ENCODE results near the gene PARVG. TPM values are rescaled to one million over a fixed set of nuclear protein-coding genes. Genes with fewer than 3 reads are reported as not detected.

The PARVG gene
- total RNA-seq, 1 experiment from 2014 or later, result not detected

DNA sequence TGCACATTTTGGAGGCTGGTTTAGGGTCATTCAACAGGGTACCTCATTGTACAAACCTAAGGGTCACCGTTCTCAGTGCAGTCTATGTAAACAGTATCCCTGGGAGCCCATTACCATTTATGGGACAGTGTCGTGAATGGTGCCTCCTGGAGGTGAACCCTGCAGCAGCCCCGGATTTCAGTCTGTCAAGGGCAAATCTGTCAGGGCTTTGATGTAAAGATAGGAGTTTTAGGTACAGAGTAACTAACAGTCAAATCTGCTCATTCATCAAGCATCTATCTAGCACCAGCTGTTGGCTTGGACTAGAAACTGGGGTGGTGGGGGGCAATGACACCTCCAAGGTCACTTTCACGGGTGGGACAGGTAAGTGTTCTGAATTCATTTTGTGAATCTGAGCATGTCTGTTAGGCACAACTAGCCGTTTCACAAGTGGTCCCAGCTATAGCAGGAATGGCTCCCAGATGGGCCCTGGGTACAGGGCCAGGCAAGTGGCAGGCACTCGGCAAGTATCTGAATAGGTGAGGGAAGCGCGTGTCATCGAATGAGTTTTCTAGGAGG, 63.6 kb downstream of the PARVG start:
- no peak for DNase-seq (ENCODE audit: low spot score)

DNA sequence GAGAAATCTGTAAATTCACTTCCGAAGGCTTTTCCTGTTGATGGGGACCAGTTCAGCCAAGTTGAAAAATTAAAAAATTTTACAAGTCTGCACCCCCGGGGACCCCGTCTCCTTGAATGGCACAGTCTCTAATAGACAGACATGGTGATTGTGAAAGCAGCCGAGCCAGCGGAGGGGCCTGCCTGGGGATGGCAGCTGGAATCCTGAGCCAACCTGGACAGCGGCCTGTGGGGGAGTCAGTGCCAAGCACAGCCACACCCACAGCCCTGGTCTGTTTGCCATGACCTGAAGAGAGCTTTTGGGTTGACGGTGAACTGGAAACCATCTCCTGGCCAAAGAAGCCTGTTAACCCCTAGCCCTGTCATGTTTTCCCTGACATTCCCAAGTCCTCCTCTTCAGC, 64.7 kb downstream of the PARVG start:
- no peak for DNase-seq (ENCODE audit: low spot score)

DNA sequence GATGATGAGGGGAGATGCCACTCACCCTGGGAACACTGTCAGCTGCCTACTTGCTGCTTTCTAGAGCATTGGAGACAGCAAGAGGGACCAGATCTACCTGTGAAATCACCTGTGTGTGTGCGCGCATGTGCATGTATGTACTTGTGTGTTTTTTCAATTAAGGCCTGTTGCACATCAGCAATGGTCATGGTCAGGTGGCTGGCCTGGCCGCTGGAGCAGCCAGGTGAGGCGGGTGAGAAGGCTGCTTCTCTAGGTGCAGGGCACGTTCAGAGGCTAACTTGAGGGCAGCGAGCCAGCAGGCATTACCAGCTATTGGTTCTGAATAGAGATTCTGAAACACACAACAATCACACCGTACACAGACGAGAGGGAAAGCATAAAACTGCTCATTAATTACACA, 65.1 kb downstream of the PARVG start:
- DNase-seq (ENCODE audit: low spot score), result no peak

DNA sequence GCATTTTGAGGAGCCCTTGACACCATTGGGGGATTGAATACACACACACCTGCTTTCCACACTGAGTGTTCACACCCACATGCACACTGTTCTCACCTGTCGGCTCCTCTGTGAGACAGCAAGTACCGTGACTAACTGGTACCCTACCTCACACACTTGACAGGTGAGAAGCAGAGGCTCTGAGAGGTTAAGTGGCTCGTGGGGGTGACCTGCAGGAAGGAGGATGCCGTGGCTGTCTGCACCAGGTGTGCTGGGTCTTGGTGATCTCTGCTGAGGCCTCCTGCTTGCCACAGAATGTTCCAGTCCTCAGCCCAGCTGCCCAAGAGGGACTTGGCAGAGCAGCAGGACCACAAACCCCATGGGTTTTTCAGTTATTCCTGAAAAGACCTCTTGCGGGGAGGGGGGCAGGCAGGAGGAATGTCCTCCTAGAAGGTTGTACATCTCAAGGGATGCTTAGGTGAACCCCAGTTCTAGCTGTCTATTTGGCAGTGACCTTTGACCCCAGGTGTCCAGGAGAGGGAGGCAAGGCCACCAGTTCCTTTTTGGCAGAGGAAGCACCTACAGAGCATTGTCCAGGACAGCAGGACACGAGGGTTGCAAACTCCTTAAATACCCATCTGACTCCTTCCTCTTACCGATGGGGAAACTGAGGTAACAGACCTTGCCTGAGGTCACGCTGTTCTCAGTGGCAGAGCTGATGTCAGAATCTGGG, 66.0 kb downstream of the PARVG start:
- no peak for DNase-seq (ENCODE audit: low spot score)

DNA sequence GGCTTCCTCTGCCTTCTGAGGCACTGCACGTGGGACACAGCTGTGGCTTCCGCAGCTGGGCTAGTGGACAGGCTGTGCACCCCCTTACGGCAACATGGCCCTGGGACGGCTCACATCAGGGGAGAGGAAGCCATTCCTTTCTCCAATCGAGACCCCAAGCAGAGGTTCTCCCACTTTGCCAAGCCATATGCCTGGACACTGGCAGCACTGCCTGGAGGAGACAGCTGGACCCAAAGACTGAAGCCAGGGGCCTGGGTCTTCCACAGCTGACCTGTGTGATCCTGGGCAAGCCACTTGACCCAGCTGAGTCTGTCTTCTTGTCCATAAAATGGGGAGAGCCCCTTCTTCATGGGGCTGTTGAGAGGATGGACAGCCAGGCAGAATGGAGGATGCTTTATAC, 66.6 kb downstream of the PARVG start:
- DNase-seq (ENCODE audit: low spot score), result no peak

DNA sequence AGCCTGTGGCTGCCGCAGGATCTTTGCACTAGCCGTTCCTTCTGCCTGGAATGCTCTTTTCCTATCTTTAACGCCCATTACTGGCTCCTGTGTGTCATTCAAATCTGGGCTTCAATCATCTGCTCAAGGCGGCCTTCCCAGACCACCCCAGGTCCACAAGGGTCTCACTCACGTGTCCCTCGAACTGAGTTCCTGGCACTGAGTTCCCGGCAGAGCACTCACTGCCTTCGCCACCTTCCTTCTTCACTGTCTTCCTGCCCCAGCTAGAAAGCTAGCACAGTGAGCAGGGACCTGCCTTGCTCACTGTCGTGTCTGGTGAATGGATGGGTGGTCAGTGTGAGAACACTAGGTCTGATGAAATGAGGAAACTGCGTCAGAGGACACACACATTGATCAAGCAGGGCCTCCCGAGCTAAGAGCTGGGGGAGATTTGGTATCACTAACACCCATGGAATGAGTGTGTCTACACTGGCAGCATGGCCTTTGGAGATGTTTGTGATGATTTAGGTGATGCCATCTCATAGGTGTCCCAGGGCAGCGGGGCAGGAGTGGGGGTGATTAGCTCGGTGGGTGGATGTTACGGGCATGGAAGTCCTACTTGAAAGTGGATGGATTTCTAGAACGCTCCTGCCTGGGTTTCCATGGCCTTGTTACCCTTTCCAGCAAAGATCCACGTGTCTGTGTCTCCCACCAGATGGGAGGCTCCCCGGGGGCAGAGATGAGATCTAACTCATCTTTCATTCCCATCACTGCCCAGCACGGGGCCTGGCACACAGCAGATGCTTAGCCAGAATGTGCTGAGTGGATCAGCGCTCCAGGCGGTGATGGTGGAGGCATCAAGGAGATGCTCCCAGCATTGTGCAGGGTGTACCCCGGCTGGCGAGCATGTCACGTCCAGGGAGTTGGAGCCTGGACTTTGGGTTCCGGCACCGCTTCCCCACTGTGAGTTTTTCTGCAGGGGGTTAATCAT, 67.5 kb downstream of the PARVG start:
- no peak for DNase-seq (ENCODE audit: low spot score)

DNA sequence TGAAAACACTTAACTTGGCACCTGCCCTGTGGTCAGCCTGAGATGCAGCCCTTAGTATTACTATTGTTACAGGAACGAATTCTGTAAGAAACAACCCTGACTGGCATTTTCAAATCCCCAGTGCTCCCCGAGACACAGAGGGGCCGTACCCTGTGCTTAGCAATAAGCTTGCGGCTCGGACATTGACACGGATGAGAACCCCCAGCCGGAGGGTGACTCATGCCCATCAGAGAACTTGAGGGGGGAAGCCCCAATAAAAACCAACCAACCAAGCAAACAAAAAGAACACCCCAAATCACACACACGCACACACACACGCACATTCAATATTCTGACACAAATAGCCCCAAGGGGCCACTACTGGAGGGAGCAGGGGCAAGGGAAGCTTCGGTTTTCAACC, 68.2 kb downstream of the PARVG start:
- DNase-seq (ENCODE audit: low spot score), result no peak

DNA sequence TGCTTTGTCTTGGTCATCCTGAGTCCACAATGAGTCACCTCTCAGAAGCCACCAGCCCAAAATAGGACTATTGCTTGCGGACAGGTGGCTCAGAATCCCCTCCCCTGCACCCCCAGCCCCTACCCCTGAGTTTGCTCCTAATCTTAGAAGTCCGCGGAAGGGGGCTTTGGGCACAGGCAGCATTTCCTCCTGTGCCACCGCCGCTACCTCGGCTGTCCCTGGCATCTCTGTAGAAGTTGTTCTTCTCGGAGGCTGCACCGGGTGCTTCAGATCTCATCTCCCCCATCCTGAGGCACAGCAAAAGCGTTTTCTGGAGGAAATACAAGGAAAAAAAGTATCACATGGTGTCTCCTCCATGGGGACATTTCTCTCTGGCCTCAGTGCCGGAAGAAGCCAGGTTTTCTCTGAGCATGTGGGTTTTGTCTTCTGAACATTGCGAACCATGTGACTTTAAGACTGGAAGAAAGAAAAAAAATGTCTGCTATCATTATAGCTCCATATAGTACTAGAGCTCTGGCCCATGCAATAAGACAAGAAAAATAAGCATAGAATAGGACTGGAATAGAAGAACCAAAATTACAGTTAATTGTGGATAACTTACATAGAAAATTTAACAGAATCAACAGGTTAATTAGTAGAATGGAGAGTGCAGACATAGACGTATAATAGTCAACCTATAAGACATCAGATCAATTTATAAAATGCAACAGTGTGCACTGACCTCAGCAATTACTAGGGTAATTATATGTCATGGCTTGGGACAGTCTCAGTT, 68.8 kb downstream of the PARVG start:
- DNase-seq (ENCODE audit: low spot score), result no peak

DNA sequence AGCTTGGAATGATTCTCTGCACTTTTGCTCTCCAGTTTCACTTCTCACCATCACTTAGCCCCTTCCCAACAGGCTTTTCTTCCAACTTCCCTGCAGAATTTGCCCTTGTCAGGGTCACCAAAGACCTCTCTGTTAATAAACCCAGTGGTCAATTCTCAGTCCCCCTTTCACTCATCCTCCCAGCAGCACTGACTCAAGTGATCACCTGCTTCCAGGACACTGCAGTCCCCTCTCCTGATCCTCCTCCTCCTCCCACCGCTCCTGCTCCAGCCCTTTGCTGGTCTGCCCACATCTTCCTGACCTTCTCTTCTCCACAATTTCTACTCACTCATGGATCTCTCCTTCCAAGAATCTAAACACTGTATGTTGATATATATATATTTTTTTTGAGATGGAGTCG, 74.1 kb downstream of the PARVG start:
- no peak for DNase-seq (ENCODE audit: low spot score)

DNA sequence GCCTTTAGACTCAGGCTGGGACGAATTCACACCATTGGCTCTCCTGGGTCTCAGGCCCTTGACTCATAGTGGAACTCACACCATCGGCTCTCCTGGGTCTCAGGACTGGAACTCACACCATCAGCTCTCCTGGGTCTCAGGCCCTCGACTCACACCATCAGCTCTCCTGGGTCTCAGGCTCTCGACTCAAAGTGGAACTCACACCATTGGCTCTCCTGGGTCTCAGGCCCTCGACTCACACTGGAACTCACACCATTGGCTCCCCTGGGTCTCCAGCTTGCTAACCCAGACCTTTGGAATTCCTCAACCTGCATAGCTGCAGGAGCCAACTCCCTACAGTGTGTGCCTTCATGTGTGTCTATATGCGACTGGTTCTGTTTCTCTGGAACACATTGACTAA, 75.4 kb downstream of the PARVG start:
- no peak for DNase-seq (ENCODE audit: low spot score)

DNA sequence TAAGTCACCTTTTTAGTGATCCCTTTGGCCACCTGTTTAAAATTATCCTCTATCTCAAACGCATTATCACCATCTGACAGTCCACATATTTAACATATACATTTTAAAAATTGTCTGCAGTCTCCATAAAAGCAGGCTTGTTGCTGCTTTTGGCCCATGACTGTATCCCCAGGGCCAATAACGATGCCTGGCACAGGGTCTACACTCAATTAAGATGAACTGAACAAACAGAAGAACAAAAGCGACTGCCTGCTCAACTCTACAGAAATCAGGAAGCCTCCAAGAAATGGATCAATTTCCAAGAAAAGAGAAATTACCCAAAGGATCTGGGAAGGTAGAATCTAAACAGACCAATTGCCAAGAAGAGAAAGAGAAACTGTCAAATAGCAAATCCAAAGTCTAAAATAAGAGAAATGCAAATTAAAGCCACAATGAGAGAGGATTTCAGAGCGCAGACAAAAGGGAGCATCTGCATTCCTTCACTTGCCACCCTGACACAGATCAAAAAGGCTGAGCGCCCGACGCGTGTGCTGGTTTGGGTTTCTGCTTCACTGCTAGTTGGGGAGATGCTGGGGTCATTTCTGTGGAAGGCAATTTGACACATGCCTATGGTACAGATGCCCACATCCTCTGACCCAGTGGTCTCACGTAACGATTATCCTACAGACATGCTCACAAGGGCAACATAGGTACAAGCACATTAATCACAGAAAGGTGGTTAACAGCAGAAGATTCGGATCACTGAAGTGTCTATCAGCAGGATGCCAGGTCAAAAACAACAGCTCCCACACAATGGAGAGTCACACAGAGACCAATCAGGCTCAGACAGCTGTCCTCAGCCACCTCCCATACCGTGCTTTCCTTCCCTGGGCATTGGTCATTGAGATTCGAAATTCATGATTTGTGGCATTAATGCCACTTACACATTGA, 76.1 kb downstream of the PARVG start:
- no peak for DNase-seq (ENCODE audit: low spot score)

Other genes with a start within 250 kb of the PARVG start
- 31.2 and 31.4 TPM in 2 replicates for gene SAMM50, start 225.5 kb upstream of the PARVG start, total RNA-seq (2014; rRNA removed; shearing (Covaris generic))
- 2.3 and 6.3 TPM in 2 replicates for gene PARVB, start 156.6 kb upstream of the PARVG start, total RNA-seq (2014; rRNA removed; shearing (Covaris generic))
- 2.6 and 3.1 TPM in 2 replicates for gene SHISAL1, start 132.0 kb downstream of the PARVG start, total RNA-seq (2014; rRNA removed; shearing (Covaris generic))

All from A172 (cell line).